ENCODE data around the gene FAM98B.
"Not testable (repeated sequence)": the region's sequence is repeated elsewhere in the genome, so short reads cannot be mapped to it uniquely, and the experiment has no call there.

FAM98B gene

GRCh38 chr15:38453971-38454695 is at the start of gene FAM98B:
FAM98B (plus strand) TSS chr15:38454127; CDS start chr15:38454162, 35 bp downstream.
- peak; percentile 63 for DNase-seq (ENCODE audit: low spot score)

- DNase-seq (ENCODE audit: low spot score), result no peak
These were observed 47.5 kb upstream of the FAM98B start for GRCh38 chr15:38406436-38406835.

- no peak for DNase-seq (ENCODE audit: low spot score)
These were observed 45.4 kb upstream of the FAM98B start for GRCh38 chr15:38408576-38408975.

GRCh38 chr15:38411902-38412301 is 42.0 kb upstream of the FAM98B start:
- no peak for DNase-seq (ENCODE audit: low spot score)

- no peak for DNase-seq (ENCODE audit: low spot score)
These were observed 41.5 kb upstream of the FAM98B start for GRCh38 chr15:38412466-38412865.

- DNase-seq (ENCODE audit: low spot score), result peak; percentile 35
These were observed 39.6 kb upstream of the FAM98B start for GRCh38 chr15:38414357-38414756.

GRCh38 chr15:38421069-38421690 is 32.7 kb upstream of the FAM98B start:
- DNase-seq (ENCODE audit: low spot score), result no peak

- DNase-seq (ENCODE audit: low spot score), result no peak
These were observed 29.8 kb upstream of the FAM98B start for GRCh38 chr15:38424101-38424552.

GRCh38 chr15:38425269-38425668 is 28.7 kb upstream of the FAM98B start:
- DNase-seq (ENCODE audit: low spot score), result no peak

GRCh38 chr15:38427380-38427779 is 26.5 kb upstream of the FAM98B start:
- no peak for DNase-seq (ENCODE audit: low spot score)

- DNase-seq (ENCODE audit: low spot score), result no peak
These were observed 23.7 kb upstream of the FAM98B start for GRCh38 chr15:38430106-38430760.

- DNase-seq (ENCODE audit: low spot score), result no peak
These were observed 16.9 kb upstream of the FAM98B start for GRCh38 chr15:38436993-38437392.

GRCh38 chr15:38437603-38438002 is 16.3 kb upstream of the FAM98B start:
- not testable (repeated sequence) for DNase-seq (ENCODE audit: low spot score)

GRCh38 chr15:38438031-38438986 is 15.6 kb upstream of the FAM98B start:
- DNase-seq (ENCODE audit: low spot score), result no peak

GRCh38 chr15:38440353-38441129 is 13.4 kb upstream of the FAM98B start:
- DNase-seq (ENCODE audit: low spot score), result peak; percentile 15

- no peak for DNase-seq (ENCODE audit: low spot score)
These were observed 12.8 kb upstream of the FAM98B start for GRCh38 chr15:38441130-38441519.

- DNase-seq (ENCODE audit: low spot score), result no peak
These were observed 766 bp downstream of the FAM98B start for GRCh38 chr15:38454696-38455090.

GRCh38 chr15:38455092-38455491 is 1.2 kb downstream of the FAM98B start:
- no peak for DNase-seq (ENCODE audit: low spot score)

- no peak for DNase-seq (ENCODE audit: low spot score)
These were observed 4.7 kb downstream of the FAM98B start for GRCh38 chr15:38458646-38459045.

- DNase-seq (ENCODE audit: low spot score), result no peak
These were observed 5.6 kb downstream of the FAM98B start for GRCh38 chr15:38459480-38459879.

GRCh38 chr15:38460543-38460942 is 6.6 kb downstream of the FAM98B start:
- no peak for DNase-seq (ENCODE audit: low spot score)

All from COLO829 (cell line).